Endothelial cell of umbilical vein (primary cell): ENCODE measurements around the gene TBC1D28.
"Not testable (repeated sequence)": the region's sequence is repeated elsewhere in the genome, so short reads cannot be mapped to it uniquely, and the experiment has no call there.

Experiments used
- EZH2 ChIP-seq: IDR thresholded peaks from 2 replicates; pipeline ENCODE4 v1.6.1; 2012; ENCODE audit warnings: borderline replicate concordance, low read depth, mild to moderate bottlenecking, moderate library complexity, low read length, inconsistent platforms; ENCODE audit not compliant: severe bottlenecking
- FOS ChIP-seq: IDR thresholded peaks from 2 replicates; pipeline ENCODE4 v1.6.1; 2011; ENCODE audit warnings: mild to moderate bottlenecking, low read length, moderate library complexity, borderline replicate concordance; ENCODE audit not compliant: insufficient read depth
- MYC ChIP-seq: IDR thresholded peaks from one replicate; pipeline ENCODE4 v1.6.1; 2011; ENCODE audit warnings: mild to moderate bottlenecking, low read depth, low read length
- POLR2A ChIP-seq: IDR thresholded peaks from 2 replicates; pipeline ENCODE4 v1.6.1; 2012; ENCODE audit warnings: low read depth, mild to moderate bottlenecking, control low read depth, low read length
- POLR2AphosphoS5 ChIP-seq: IDR thresholded peaks from 2 replicates; pipeline ENCODE4 v1.6.1; 2012; ENCODE audit warnings: low read depth, mild to moderate bottlenecking, control low read depth, low read length, moderate library complexity; ENCODE audit not compliant: insufficient read depth
- TF ChIP-seq, protein P1 (sequence below), 2 donors: IDR thresholded peaks; 1 replicate in 1 of 2; 2 replicates in 1 of 2; pipeline ENCODE4 v1.5.1; 2011; ENCODE audit warnings: low read length in 2 of 2, mild to moderate bottlenecking in 2 of 2, moderate library complexity in 2 of 2, control low read depth in 1 of 2, inconsistent platforms in 1 of 2, low read depth in 1 of 2; ENCODE audit not compliant: insufficient read depth in 1 of 2; ENCODE audit errors: extremely low read depth in 1 of 2

DNA sequence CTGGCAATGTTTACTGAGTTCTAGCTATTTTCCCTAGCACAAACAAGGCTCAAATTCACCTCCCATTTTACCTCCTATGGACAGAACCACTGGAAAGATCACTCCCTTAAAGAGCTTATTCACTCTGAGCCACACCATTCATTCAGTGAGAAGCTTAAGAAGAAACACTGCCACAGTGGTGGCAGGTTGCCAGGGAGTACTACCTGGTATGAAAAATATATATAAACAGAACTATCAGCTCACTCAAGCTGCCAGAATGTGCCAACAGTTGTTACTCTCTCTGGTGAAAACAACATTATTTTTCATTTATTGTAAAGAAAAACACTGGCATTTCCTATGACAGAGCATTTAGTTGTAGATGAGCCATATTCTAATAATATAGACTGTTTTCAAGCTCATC, 31.2 kb downstream of the TBC1D28 start:
- not testable (repeated sequence) for TF ChIP-seq MYC, POLR2AphosphoS5, EZH2, POLR2A, FOS
- TF ChIP-seq, protein P1, sequence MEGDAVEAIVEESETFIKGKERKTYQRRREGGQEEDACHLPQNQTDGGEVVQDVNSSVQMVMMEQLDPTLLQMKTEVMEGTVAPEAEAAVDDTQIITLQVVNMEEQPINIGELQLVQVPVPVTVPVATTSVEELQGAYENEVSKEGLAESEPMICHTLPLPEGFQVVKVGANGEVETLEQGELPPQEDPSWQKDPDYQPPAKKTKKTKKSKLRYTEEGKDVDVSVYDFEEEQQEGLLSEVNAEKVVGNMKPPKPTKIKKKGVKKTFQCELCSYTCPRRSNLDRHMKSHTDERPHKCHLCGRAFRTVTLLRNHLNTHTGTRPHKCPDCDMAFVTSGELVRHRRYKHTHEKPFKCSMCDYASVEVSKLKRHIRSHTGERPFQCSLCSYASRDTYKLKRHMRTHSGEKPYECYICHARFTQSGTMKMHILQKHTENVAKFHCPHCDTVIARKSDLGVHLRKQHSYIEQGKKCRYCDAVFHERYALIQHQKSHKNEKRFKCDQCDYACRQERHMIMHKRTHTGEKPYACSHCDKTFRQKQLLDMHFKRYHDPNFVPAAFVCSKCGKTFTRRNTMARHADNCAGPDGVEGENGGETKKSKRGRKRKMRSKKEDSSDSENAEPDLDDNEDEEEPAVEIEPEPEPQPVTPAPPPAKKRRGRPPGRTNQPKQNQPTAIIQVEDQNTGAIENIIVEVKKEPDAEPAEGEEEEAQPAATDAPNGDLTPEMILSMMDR (IDR thresholded peaks at IDR 0.05; ENCODE audit: extremely low read depth in 1 of 2, insufficient read depth in 1 of 2, low read depth in 1 of 2, low read length in 2 of 2): not testable (repeated sequence)
